Breast epithelium (tissue), 4 donors: ENCODE results near the gene EP400. TPM values are rescaled to one million over a fixed set of nuclear protein-coding genes. Genes with fewer than 3 reads are reported as not detected.
"Not testable (repeated sequence)": the region's sequence is repeated elsewhere in the genome, so short reads cannot be mapped to it uniquely, and the experiment has no call there.

Source experiments
- DNase-seq, 2 donors: peaks; one replicate each; pipeline ENCODE4 v3.0.0-alpha.2; 2019; ENCODE audit warnings: low spot score in 2 of 2
- H3K27ac ChIP-seq, 2 donors: fragments of 200-600 bp; sonication (generic) in 1 of 2; one replicate each; pipeline ENCODE4 v1.5.1; 2016 to 2019; ENCODE audit warnings: mild to moderate bottlenecking in 1 of 2
- H3K27me3 ChIP-seq, 2 donors: fragments of 200-600 bp; sonication (generic) in 1 of 2; one replicate each; pipeline versions ENCODE4 v1.5.1 to v1.6.0; 2017 to 2019; ENCODE audit warnings: control low read depth in 1 of 2, mild to moderate bottlenecking in 1 of 2
- H3K36me3 ChIP-seq: fragments of 200-600 bp; one replicate; pipeline ENCODE4 v1.5.1; 2019
- H3K4me1 ChIP-seq, 2 donors: fragments of 200-600 bp; sonication (generic); one replicate each; pipeline ENCODE4 v1.5.1; 2016 to 2019; ENCODE audit warnings: control low read depth in 1 of 2
- H3K4me3 ChIP-seq, 3 donors: fragments of 200-600 bp; sonication (generic); 1 replicate in 2 of 3; 2 replicates in 1 of 3; pipeline ENCODE4 v1.5.1; 2016 to 2019; ENCODE audit warnings: mild to moderate bottlenecking in 3 of 3, moderate library complexity in 2 of 3
- H3K9me3 ChIP-seq, 2 donors: fragments of 200-600 bp; sonication (generic) in 1 of 2; one replicate each; pipeline ENCODE4 v1.5.1; 2016 to 2019; ENCODE audit warnings: control low read depth in 1 of 2
- POLR2A ChIP-seq: fragments of 450-650 bp; IDR thresholded peaks from one replicate; pipeline ENCODE4 v1.6.1; 2016; ENCODE audit warnings: antibody characterized with exemption, mild to moderate bottlenecking, moderate library complexity
- POLR2AphosphoS5 ChIP-seq, 3 donors: sonication (generic); formaldehyde crosslinking; IDR thresholded peaks; one replicate each; pipeline ENCODE4 v1.6.1; 2017; ENCODE audit warnings: antibody characterized with exemption in 3 of 3
- intact Hi-C: fragments of 100-400 bp; cut with DNase I; formaldehyde crosslinking; loops from one replicate; pipeline ENCODE4 v1.15.1; 2023; ENCODE audit warnings: low total_unique reads
- total RNA-seq, 3 donors: library from RNA; depleted of rRNA; stranded (reverse); fragments of >200 nt; gene quantifications; one replicate each; pipeline ENCODE4 v1.1.0, GENCODE V29; 2016
- TF ChIP-seq, protein P1 (sequence below), 3 donors: fragments of 450-650 bp; IDR thresholded peaks; one replicate each; pipeline ENCODE4 v1.5.1; 2016 to 2017; ENCODE audit warnings: antibody characterized with exemption in 3 of 3, mild to moderate bottlenecking in 3 of 3, moderate library complexity in 3 of 3

EP400 gene
- total RNA-seq, 3 donors from 2014 or later, result 20.3 to 27.2 (median 24.4) TPM

GRCh38 chr12:132077322-132078100 lies 127.8 kb downstream of the EP400 start:
- Histone ChIP-seq H3K27ac (no peak overlapping the region), H3K4me1 (no peaks in the 10 kb centered on the region), H3K9me3 (no peaks in the 10 kb centered on the region), H3K4me3 (no peak overlapping the region), H3K27me3 (no peaks in the 10 kb centered on the region), H3K36me3 (no peaks in the 10 kb centered on the region)
- DNase-seq, result no peak
- no peak for TF ChIP-seq POLR2AphosphoS5 (IDR thresholded peaks at IDR 0.05)
- TF ChIP-seq POLR2A, result no peak
- TF ChIP-seq, protein P1, sequence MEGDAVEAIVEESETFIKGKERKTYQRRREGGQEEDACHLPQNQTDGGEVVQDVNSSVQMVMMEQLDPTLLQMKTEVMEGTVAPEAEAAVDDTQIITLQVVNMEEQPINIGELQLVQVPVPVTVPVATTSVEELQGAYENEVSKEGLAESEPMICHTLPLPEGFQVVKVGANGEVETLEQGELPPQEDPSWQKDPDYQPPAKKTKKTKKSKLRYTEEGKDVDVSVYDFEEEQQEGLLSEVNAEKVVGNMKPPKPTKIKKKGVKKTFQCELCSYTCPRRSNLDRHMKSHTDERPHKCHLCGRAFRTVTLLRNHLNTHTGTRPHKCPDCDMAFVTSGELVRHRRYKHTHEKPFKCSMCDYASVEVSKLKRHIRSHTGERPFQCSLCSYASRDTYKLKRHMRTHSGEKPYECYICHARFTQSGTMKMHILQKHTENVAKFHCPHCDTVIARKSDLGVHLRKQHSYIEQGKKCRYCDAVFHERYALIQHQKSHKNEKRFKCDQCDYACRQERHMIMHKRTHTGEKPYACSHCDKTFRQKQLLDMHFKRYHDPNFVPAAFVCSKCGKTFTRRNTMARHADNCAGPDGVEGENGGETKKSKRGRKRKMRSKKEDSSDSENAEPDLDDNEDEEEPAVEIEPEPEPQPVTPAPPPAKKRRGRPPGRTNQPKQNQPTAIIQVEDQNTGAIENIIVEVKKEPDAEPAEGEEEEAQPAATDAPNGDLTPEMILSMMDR (IDR thresholded peaks at IDR 0.05), result no peak
- intact Hi-C loops, result no loop called here

- intact Hi-C loops, result no loop called here
Measured at GRCh38 chr12:132078190-132078589, 128.4 kb downstream of the EP400 start.

GRCh38 chr12:132079200-132079599 lies 129.5 kb downstream of the EP400 start:
- Histone ChIP-seq H3K27me3 (no peaks in the 10 kb centered on the region), H3K4me1 (peaks cover 0 to 4% of the 10 kb centered on the region in 2 donors), H3K36me3 (no peaks in the 10 kb centered on the region), H3K27ac (no peak overlapping the region), H3K9me3 (no peaks in the 10 kb centered on the region), H3K4me3 (no peak overlapping the region)
- intact Hi-C loops, result no loop called here
- DNase-seq, result no peak
- TF ChIP-seq POLR2AphosphoS5 (IDR thresholded peaks at IDR 0.05) (no peak), POLR2A (no peak)
- TF ChIP-seq, protein P1 (IDR thresholded peaks at IDR 0.05), result no peak

More at GRCh38 chr12:132078190-132078589, 128.4 kb downstream of the EP400 start:
- Histone ChIP-seq H3K9me3 (no peaks in the 10 kb centered on the region), H3K4me3 (no peak overlapping the region), H3K27me3 (no peaks in the 10 kb centered on the region), H3K4me1 (no peaks in the 10 kb centered on the region), H3K36me3 (no peaks in the 10 kb centered on the region), H3K27ac (no peak overlapping the region)
- TF ChIP-seq POLR2AphosphoS5 (IDR thresholded peaks at IDR 0.05), result no peak
- TF ChIP-seq, protein P1 (IDR thresholded peaks at IDR 0.05), result no peak
- no peak for TF ChIP-seq POLR2A
- DNase-seq, result no peak

DNA sequence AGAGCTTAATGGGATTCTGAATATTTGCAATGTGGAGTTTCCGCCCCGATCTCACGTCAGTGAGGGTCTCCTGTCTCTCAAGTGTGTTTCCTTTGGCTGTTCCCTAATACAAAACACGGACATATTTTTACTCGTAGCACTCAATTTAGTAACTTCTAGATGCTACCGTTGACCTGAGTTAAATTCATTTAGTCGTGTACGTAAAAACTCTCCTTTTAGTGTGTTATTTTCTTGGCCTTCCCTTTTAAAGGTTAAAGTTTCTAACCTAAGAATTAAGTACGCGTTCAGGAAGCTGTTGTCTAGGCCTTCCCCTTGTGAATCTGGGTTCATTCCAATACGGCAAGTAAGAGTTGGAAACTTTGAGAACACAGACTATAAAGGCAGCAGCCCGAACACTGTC lies 130.0 kb downstream of the EP400 start:
- H3K4me3 ChIP-seq, result no peak overlapping the region
- no peaks in the 10 kb centered on the region for H3K27me3 ChIP-seq
- intact Hi-C loops, result no loop called here
- no peaks in the 10 kb centered on the region for H3K9me3 ChIP-seq
- H3K4me1 ChIP-seq, result peaks cover 0 to 4% of the 10 kb centered on the region in 2 donors
- TF ChIP-seq, protein P1 (IDR thresholded peaks at IDR 0.05), result no peak
- TF ChIP-seq POLR2AphosphoS5 (IDR thresholded peaks at IDR 0.05), result no peak
- TF ChIP-seq POLR2A, result no peak
- DNase-seq, result no peak
- H3K36me3 ChIP-seq, result no peaks in the 10 kb centered on the region
- no peak overlapping the region for H3K27ac ChIP-seq

DNA sequence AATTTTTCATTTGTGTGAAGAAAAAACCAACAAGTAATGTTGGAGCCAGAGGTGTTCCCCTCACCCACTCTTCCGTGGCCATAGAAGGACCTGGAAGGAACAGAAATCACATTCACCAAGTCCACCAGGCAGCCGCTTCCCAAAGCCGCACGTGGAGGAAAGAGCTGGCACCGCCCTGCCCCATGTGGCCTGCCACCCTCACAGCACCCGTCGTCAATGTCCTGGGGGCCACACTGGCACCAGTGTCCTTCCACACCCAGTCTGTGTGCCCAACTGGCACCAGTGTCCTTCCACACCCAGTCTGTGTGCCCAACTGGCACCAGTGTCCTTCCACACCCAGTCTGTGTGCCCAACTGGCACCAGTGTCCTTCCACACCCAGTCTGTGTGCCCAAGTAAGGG lies 130.8 kb downstream of the EP400 start:
- H3K4me3 ChIP-seq, H3K27me3 ChIP-seq, intact Hi-C loops, H3K9me3 ChIP-seq, H3K4me1 ChIP-seq, H3K27ac ChIP-seq, DNase-seq, H3K36me3 ChIP-seq: not testable (repeated sequence)
